Measurements from ENCODE around the gene ETFA.

Gene ETFA

GRCh38 chr15:76311100-76311953, at the start of gene ETFA:
Gene ETFA (minus strand): TSS chr15:76311469. CDS start chr15:76311388, 81 bp downstream.
- DNase-seq (ENCODE audit: low read depth), result peak; percentile 96

- no peak for DNase-seq (ENCODE audit: low read depth)
Observed at GRCh38 chr15:76360416-76360815, 49.1 kb upstream of the ETFA start.

GRCh38 chr15:76359152-76359551, 47.9 kb upstream of the ETFA start:
- no peak for DNase-seq (ENCODE audit: low read depth)

GRCh38 chr15:76358453-76358852, 47.2 kb upstream of the ETFA start:
- no peak for DNase-seq (ENCODE audit: low read depth)

GRCh38 chr15:76354823-76355440, 43.7 kb upstream of the ETFA start:
- DNase-seq (ENCODE audit: low read depth), result no peak

GRCh38 chr15:76353903-76354302, 42.6 kb upstream of the ETFA start:
- no peak for DNase-seq (ENCODE audit: low read depth)

GRCh38 chr15:76353023-76353577, 41.8 kb upstream of the ETFA start:
- DNase-seq (ENCODE audit: low read depth), result no peak

GRCh38 chr15:76349301-76350070, 38.2 kb upstream of the ETFA start:
- peak; percentile 42 for DNase-seq (ENCODE audit: low read depth)

GRCh38 chr15:76347482-76348055, 36.3 kb upstream of the ETFA start:
- DNase-seq (ENCODE audit: low read depth), result peak; percentile 42

- DNase-seq (ENCODE audit: low read depth), result peak; percentile 70
Observed at GRCh38 chr15:76346669-76347481, 35.6 kb upstream of the ETFA start.

- DNase-seq (ENCODE audit: low read depth), result peak; percentile 56
Observed at GRCh38 chr15:76345880-76346668, 34.8 kb upstream of the ETFA start.

GRCh38 chr15:76345583-76345879, 34.3 kb upstream of the ETFA start:
- no peak for DNase-seq (ENCODE audit: low read depth)

GRCh38 chr15:76344893-76345582, 33.8 kb upstream of the ETFA start:
- DNase-seq (ENCODE audit: low read depth), result no peak

- no peak for DNase-seq (ENCODE audit: low read depth)
Observed at GRCh38 chr15:76343313-76343996, 32.2 kb upstream of the ETFA start.

- no peak for DNase-seq (ENCODE audit: low read depth)
Observed at GRCh38 chr15:76342382-76343201, 31.3 kb upstream of the ETFA start.

- DNase-seq (ENCODE audit: low read depth), result no peak
Observed at GRCh38 chr15:76342058-76342381, 30.8 kb upstream of the ETFA start.

- DNase-seq (ENCODE audit: low read depth), result no peak
Observed at GRCh38 chr15:76341366-76342057, 30.2 kb upstream of the ETFA start.

- peak; percentile 15 for DNase-seq (ENCODE audit: low read depth)
Observed at GRCh38 chr15:76340803-76341365, 29.6 kb upstream of the ETFA start.
